Amygdala (tissue), 56 donors: Measurements from ENCODE around the gene COA1.
"Not testable (repeated sequence)": the region's sequence is repeated elsewhere in the genome, so short reads cannot be mapped to it uniquely, and the experiment has no call there.

Experiments used
- DNase-seq, 56 donors: peaks; one replicate each; lab custom pipeline; 2025; lab: John Stamatoyannopoulos, UW

Gene COA1

GRCh38 chr7:43609097-43609496, 120.2 kb downstream of the COA1 start:
- DNase-seq, result no peak

DNA sequence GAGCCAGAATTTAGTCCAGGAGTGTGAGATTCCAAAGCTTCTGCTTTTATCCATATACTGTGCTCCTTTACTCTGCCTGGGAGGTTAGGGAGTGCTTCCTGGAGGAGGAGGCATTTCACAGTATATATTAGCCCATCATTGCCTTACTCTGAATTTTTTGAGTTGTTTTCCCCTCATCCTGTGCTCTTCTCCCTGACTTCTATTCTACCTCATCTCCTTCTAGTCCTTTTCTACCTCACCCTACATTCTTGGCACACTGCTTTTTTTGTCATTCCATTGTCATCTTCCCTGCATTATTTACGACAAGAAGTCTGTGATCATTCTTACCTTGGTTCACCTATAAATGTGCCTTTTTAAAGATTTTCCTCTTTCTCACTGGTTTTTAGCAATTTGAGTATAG, 125.1 kb downstream of the COA1 start:
- DNase-seq, result no peak

GRCh38 chr7:43602256-43602655, 127.1 kb downstream of the COA1 start:
- DNase-seq, result no peak

GRCh38 chr7:43600056-43600455, 129.3 kb downstream of the COA1 start:
- DNase-seq, result no peak

- not testable (repeated sequence) for DNase-seq
These were observed 132.9 kb downstream of the COA1 start for GRCh38 chr7:43596426-43596825.

GRCh38 chr7:43594020-43594419, 135.3 kb downstream of the COA1 start:
- no peak for DNase-seq

GRCh38 chr7:43593010-43593409, 136.3 kb downstream of the COA1 start:
- DNase-seq, result no peak

GRCh38 chr7:43592326-43592725, 137.0 kb downstream of the COA1 start:
- DNase-seq, result no peak

DNA sequence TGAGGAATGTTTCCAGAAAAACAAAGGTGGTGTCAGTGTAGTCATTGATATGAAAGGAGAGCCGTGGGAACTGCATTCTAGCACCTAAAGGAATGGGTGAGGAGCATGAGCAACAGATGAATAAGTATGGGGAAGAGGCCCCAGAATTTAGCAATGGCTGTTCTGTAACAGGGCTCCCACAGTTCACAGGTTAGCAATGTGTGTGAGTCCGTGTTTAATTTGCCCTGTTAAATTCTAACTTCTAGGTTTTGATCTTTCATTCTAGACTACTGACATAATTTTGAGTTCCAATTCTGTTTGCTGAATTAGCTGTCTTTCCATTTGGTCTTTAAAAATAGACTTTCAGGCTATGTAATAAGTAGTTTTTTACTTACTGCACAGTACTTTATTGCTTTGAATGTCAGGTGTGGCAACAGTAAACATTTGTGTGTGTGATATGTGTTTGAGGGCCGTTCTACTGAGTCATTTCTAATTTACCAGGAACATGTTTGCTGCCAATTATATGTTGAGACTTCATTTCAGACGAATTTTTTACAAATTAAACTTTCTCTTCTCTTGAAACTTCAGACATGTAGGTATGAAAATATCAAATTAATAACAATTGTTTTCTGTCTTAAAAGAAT, 137.7 kb downstream of the COA1 start:
- no peak for DNase-seq

DNA sequence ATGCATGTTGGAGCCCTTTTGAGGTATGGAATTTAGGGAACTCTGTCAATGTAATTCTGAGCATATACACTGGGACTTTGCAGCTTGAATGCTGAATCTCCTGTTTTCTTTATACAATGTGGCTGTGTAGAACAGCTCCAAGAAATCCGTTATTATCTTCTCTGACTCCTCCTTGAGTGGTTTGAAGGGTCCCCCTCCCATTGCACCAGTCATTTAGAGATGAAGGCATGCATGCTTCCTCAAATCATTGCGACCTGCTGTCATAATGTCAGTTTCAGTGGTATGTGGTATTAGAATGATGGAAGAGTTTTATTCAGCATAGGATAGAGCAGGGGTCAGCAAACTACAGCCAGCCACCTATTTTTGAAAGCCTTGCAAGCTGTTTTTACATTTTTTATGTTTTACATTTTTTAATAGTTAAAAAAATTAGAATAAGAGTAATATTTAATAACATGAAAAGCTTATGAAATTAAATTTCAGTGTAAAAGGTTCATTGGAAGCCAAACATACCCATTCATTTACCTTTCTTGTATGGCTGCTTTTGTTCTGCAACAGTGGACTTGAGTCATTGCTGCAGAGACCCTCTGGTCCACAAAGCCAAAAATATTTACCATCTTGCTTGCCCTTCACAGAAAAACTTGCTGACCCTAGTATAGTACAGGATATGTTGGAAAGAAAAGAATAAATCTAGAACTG, 138.3 kb downstream of the COA1 start:
- no peak for DNase-seq

DNA sequence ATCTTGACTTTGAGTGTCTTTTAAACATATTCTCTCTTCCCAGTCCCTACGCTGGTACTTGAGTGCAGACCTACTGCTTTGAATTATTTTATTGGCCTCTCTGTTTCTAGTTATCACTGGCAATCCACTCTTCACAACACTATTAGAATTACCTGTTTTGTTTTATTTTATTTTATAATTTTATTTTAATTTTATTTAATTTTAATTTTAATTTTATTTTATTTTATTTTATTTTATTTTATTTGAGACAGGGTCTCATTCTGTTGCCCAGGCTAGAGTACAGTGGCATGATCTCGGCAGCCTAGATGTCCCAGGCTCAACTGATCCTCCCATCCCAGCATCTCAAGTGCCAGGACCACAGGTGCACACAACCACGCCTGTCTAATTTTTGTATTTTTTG, 139.6 kb downstream of the COA1 start:
- DNase-seq, result no peak
